ENCODE data around the gene ACOT9.

GRCh38 chrX:23749576-23749975 is 6.5 kb upstream of the ACOT9 start:
- TF ChIP-seq POLR2A (IDR thresholded peaks at IDR 0.05) (no peak), CTCF (IDR thresholded peaks at IDR 0.05) (no peak), POLR2AphosphoS5 (IDR thresholded peaks at IDR 0.05) (no peak)
